Osteoblast (primary cell): ENCODE results near the gene LXN. TPM values are rescaled to one million over a fixed set of nuclear protein-coding genes. Genes with fewer than 3 reads are reported as not detected.

ENCODE experiments used
- DNase-seq: peaks from one replicate; pipeline ENCODE4 v3.0.0; 2011; ENCODE audit warnings: low spot score, mixed read lengths; ENCODE audit not compliant: insufficient read length; ENCODE audit errors: missing footprints
- H2AFZ ChIP-seq: 2 replicates; pipeline ENCODE4 v1.6.0; 2011; ENCODE audit warnings: mild to moderate bottlenecking, low read length
- H3K27ac ChIP-seq: 2 replicates; pipeline ENCODE4 v1.5.1; 2011; ENCODE audit warnings: mild to moderate bottlenecking, low read depth, low read length, moderate library complexity
- H3K27me3 ChIP-seq: 2 replicates; pipeline ENCODE4 v1.6.0; 2012; ENCODE audit warnings: mild to moderate bottlenecking, control low read depth, inconsistent platforms, low read length, moderate library complexity; ENCODE audit not compliant: insufficient read depth
- H3K36me3 ChIP-seq: 2 replicates; pipeline ENCODE4 v1.5.1; 2011; ENCODE audit warnings: mild to moderate bottlenecking, low read length, control low read depth, moderate library complexity; ENCODE audit not compliant: insufficient read depth
- H3K4me1 ChIP-seq: 2 replicates; pipeline ENCODE4 v1.5.1; 2011; ENCODE audit warnings: mild to moderate bottlenecking, low read length, control low read depth, moderate library complexity; ENCODE audit not compliant: insufficient read depth
- H3K4me2 ChIP-seq: 2 replicates; pipeline ENCODE4 v1.6.0; 2011; ENCODE audit warnings: mild to moderate bottlenecking, low read length; ENCODE audit not compliant: insufficient read depth
- H3K4me3 ChIP-seq: fragments of 200-600 bp; sonication (generic); 3 replicates; pipeline ENCODE4 v1.5.1; 2012; ENCODE audit warnings: mild to moderate bottlenecking, low read length, inconsistent platforms; ENCODE audit not compliant: insufficient read depth
- H3K79me2 ChIP-seq: 2 replicates; pipeline ENCODE4 v1.6.0; 2012; ENCODE audit warnings: mild to moderate bottlenecking, low read length, control low read depth, inconsistent platforms; ENCODE audit not compliant: insufficient read depth
- H3K9me3 ChIP-seq: 2 replicates; pipeline ENCODE4 v1.5.1; 2011; ENCODE audit warnings: low read depth, low read length, control low read depth
- H4K20me1 ChIP-seq: 2 replicates; pipeline ENCODE4 v1.6.0; 2012; ENCODE audit warnings: mild to moderate bottlenecking, low read length, control low read depth; ENCODE audit not compliant: insufficient read depth
- CTCF ChIP-seq: IDR thresholded peaks from 2 replicates; pipeline ENCODE4 v1.5.1; 2011; ENCODE audit warnings: mild to moderate bottlenecking, low read depth, low read length, moderate library complexity; ENCODE audit errors: extremely low read depth
- total RNA-seq: library from RNA; depleted of rRNA; stranded (reverse); fragments of >200 nt; gene quantifications from 2 replicates; pipeline ENCODE4 v1.2.3, GENCODE V29; 2012

The LXN gene
- total RNA-seq, 1 donor, result 114 TPM

- H3K79me2 ChIP-seq, result no peaks in the 10 kb centered on the region
- H3K27ac ChIP-seq, result peak overlapping the region; percentile 46
- H3K4me1 ChIP-seq, result peaks cover 59% of the 10 kb centered on the region
- H4K20me1 ChIP-seq, result no peaks in the 10 kb centered on the region
- TF ChIP-seq CTCF, result no peak
- peaks cover 4% of the 10 kb centered on the region for H3K36me3 ChIP-seq
- no peak overlapping the region for H3K4me3 ChIP-seq
- no peaks in the 10 kb centered on the region for H3K9me3 ChIP-seq
- H3K27me3 ChIP-seq, result no peaks in the 10 kb centered on the region
- no peak overlapping the region for H3K4me2 ChIP-seq
- no peak overlapping the region for H2AFZ ChIP-seq
- no peak for DNase-seq
Measured at GRCh38 chr3:158713094-158713499, 40.6 kb upstream of the LXN start.

GRCh38 chr3:158712443-158712842 lies 40.0 kb upstream of the LXN start:
- Histone ChIP-seq H3K4me2 (no peak overlapping the region), H3K36me3 (peaks cover 4% of the 10 kb centered on the region), H3K27me3 (no peaks in the 10 kb centered on the region), H4K20me1 (no peaks in the 10 kb centered on the region), H2AFZ (no peak overlapping the region), H3K27ac (peak overlapping the region; percentile 46), H3K9me3 (no peaks in the 10 kb centered on the region), H3K4me1 (peaks cover 54% of the 10 kb centered on the region), H3K79me2 (no peaks in the 10 kb centered on the region), H3K4me3 (no peak overlapping the region)
- no peak for DNase-seq
- no peak for TF ChIP-seq CTCF

GRCh38 chr3:158711886-158712285 lies 39.4 kb upstream of the LXN start:
- no peak for TF ChIP-seq CTCF
- peaks cover 4% of the 10 kb centered on the region for H3K36me3 ChIP-seq
- H3K4me2 ChIP-seq, result no peak overlapping the region
- H3K9me3 ChIP-seq, result no peaks in the 10 kb centered on the region
- H3K27ac ChIP-seq, result peak overlapping the region; percentile 46
- H3K27me3 ChIP-seq, result no peaks in the 10 kb centered on the region
- no peaks in the 10 kb centered on the region for H3K79me2 ChIP-seq
- no peak overlapping the region for H3K4me3 ChIP-seq
- no peaks in the 10 kb centered on the region for H4K20me1 ChIP-seq
- no peak overlapping the region for H2AFZ ChIP-seq
- H3K4me1 ChIP-seq, result peaks cover 49% of the 10 kb centered on the region
- DNase-seq, result no peak

GRCh38 chr3:158710601-158711000 lies 38.2 kb upstream of the LXN start:
- Histone ChIP-seq H3K9me3 (no peaks in the 10 kb centered on the region), H4K20me1 (no peaks in the 10 kb centered on the region), H3K4me1 (peaks cover 41% of the 10 kb centered on the region), H3K79me2 (peaks cover 5% of the 10 kb centered on the region), H3K4me3 (no peak overlapping the region), H3K4me2 (no peak overlapping the region), H3K27ac (peak overlapping the region; percentile 46), H3K36me3 (peaks cover 4% of the 10 kb centered on the region), H3K27me3 (no peaks in the 10 kb centered on the region), H2AFZ (no peak overlapping the region)
- no peak for DNase-seq
- no peak for TF ChIP-seq CTCF
